Choroid plexus epithelial cell (primary cell): ENCODE data around the gene ADIPOR2.
A peak's percentile ranks its signal among the peaks of the same experiment; 100 is the strongest.
"Not testable (repeated sequence)": the region's sequence is repeated elsewhere in the genome, so short reads cannot be mapped to it uniquely, and the experiment has no call there.

Experiments
- DNase-seq: peaks from one replicate; pipeline ENCODE4 v3.0.0-alpha.2; 2010; ENCODE audit warnings: low read depth
- H3K4me3 ChIP-seq: 2 replicates; pipeline ENCODE4 v1.5.1; 2011; ENCODE audit warnings: low read depth, mild to moderate bottlenecking, control low read depth, low read length, moderate library complexity
- CTCF ChIP-seq: conservative IDR thresholded peaks from 2 replicates; pipeline ENCODE4 v1.5.1; 2011; ENCODE audit warnings: low read depth, mild to moderate bottlenecking, control low read depth, inconsistent platforms, low read length, moderate library complexity

Gene ADIPOR2

DNA sequence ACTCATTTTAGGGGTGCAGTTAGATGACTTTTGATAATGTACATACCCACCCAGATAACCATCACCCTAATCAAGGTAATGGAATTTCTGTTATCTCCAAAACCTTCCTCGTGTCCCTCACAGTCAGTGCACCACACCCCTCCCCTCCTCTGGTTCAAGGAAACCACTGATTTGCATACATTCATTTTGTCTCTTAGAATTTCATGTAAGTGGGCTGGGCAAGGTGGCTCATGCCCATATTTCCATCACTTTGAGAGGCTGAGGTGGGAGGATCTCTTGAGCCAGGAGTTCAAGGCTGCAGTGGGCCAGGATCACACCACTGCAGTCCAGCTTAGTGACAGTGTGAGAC is 15.7 kb downstream of the ADIPOR2 start:
- no peak for TF ChIP-seq CTCF
- no peak for DNase-seq
- no peak overlapping the region for H3K4me3 ChIP-seq

GRCh38 chr12:1707051-1707450 is 16.2 kb downstream of the ADIPOR2 start:
- TF ChIP-seq CTCF, result no peak
- H3K4me3 ChIP-seq, result no peak overlapping the region
- DNase-seq, result no peak

GRCh38 chr12:1709968-1710367 is 19.1 kb downstream of the ADIPOR2 start:
- DNase-seq, result not testable (repeated sequence)

GRCh38 chr12:1710870-1711269 is 20.0 kb downstream of the ADIPOR2 start:
- DNase-seq, H3K4me3 ChIP-seq: not testable (repeated sequence)

More at GRCh38 chr12:1709968-1710367, 19.1 kb downstream of the ADIPOR2 start:
- not testable (repeated sequence) for H3K4me3 ChIP-seq

- peak; percentile 65 for DNase-seq
- not testable (repeated sequence) for H3K4me3 ChIP-seq
These were observed 20.8 kb downstream of the ADIPOR2 start for GRCh38 chr12:1711536-1712211.

GRCh38 chr12:1712305-1712704 is 21.4 kb downstream of the ADIPOR2 start:
- not testable (repeated sequence) for H3K4me3 ChIP-seq, DNase-seq

DNA sequence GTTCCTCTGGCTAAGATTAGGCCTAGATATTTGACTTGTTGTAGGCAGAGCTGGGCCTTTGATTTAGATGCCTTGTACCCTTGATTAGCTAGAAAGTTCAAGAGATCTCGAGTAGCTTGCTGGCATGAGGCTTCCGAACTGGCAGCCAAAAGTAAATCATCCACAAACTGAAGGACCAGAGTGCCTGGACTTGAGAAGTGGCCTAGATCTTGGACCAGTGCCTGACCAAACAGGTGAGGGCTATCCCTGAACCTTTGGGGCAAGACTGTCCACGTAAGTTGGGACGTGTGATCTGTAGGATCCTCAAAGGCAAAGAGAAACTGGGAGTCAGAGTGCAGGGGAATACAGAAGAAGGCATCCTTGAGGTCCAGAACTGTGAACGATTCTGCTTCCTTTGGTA is 22.0 kb downstream of the ADIPOR2 start:
- not testable (repeated sequence) for H3K4me3 ChIP-seq, DNase-seq

- not testable (repeated sequence) for DNase-seq, H3K4me3 ChIP-seq
These were observed 23.0 kb downstream of the ADIPOR2 start for GRCh38 chr12:1713783-1714348.

GRCh38 chr12:1715459-1715858 is 24.6 kb downstream of the ADIPOR2 start:
- DNase-seq, H3K4me3 ChIP-seq: not testable (repeated sequence)

GRCh38 chr12:1716215-1716862 is 25.5 kb downstream of the ADIPOR2 start:
- H3K4me3 ChIP-seq, result no peak overlapping the region
- peak; percentile 31 for DNase-seq
- no peak for TF ChIP-seq CTCF

DNA sequence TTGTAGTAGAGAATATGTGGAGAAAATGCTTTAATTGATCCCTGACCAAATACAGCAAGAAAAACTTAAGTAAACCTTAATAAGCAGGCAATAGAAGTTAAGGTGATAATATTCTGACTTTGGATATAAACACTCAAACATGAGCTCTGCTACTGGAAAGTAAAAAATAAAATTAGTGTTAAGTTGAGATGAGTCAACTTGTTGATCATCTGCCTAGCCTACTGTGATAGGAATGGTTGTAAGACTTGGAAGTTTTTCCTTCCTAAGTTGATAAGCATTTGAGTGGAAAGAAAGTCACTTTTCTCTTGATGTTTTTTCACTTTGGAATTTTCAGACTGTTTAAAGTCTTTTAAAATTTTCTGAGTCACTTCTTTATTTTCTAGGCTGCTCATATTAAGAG is 26.0 kb downstream of the ADIPOR2 start:
- no peak overlapping the region for H3K4me3 ChIP-seq
- peak; percentile 41 for DNase-seq
- TF ChIP-seq CTCF, result no peak
